Ectodermal cell (in vitro differentiated cells): ENCODE results near the gene IL6.
"Not testable (repeated sequence)": the region's sequence is repeated elsewhere in the genome, so short reads cannot be mapped to it uniquely, and the experiment has no call there.

Experiments used
- H3K27ac ChIP-seq: 2 replicates; pipeline ENCODE4 v1.7.0; 2013; ENCODE audit warnings: mild to moderate bottlenecking, low read depth, low read length; ENCODE audit not compliant: insufficient read depth, poor library complexity, severe bottlenecking
- H3K27me3 ChIP-seq: 2 replicates; pipeline ENCODE4 v1.7.0; 2013; ENCODE audit warnings: mild to moderate bottlenecking, low read length; ENCODE audit not compliant: insufficient read depth, control insufficient read depth, poor library complexity, severe bottlenecking
- H3K36me3 ChIP-seq: one replicate; pipeline ENCODE4 v1.7.0; 2013; ENCODE audit warnings: low read length; ENCODE audit not compliant: control insufficient read depth, insufficient read depth
- H3K4me1 ChIP-seq: one replicate; pipeline ENCODE4 v1.7.0; 2013; ENCODE audit warnings: low read length; ENCODE audit not compliant: control insufficient read depth, insufficient read depth
- H3K4me3 ChIP-seq: 2 replicates; pipeline ENCODE4 v1.7.0; 2013; ENCODE audit warnings: low read depth, low read length, control low read depth; ENCODE audit not compliant: insufficient read depth
- H3K9me3 ChIP-seq: 2 replicates; pipeline ENCODE4 v1.7.0; 2013; ENCODE audit warnings: mild to moderate bottlenecking, low read length, moderate library complexity; ENCODE audit not compliant: control insufficient read depth
- WGBS, 2 experiments: methylation state at CpG; one replicate each; pipeline ENCODE4 v1.1.7; 2013; ENCODE audit warnings: missing lambda C conversion rate in 2 of 2; 5-methylcytosine and 5-hydroxymethylcytosine counted together

The IL6 gene

DNA sequence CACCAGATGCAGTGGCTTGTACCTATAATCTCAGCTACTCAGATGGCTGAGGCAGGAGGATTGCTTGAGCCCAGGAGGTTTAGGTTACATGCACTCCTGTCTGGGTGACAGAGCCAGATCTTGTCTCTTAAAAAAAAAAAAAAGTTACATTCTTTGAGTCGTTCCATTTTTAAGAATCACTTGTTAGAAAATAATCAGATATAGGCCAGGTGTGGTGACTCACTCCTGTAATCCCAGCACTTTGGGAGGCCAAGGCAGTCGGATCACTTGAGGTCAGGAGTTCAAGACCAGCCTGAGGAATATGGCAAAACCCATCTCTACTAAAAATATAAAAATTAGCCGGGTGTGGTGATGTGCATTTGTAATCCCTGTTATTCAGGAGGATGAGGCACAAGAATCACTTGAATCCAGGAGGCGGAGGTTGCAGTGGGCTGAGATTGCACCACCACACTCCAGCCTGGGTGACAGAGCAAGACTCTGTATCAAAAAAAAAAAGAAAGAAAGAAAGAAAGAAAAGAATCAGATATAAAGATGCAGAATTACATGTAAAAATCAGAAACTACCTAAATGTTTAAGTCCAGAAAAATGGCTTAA lies 52.8 kb downstream of the IL6 start:
- H3K4me1 ChIP-seq, H3K4me3 ChIP-seq, H3K27ac ChIP-seq, H3K9me3 ChIP-seq, H3K27me3 ChIP-seq, H3K36me3 ChIP-seq: not testable (repeated sequence)
- 70 to 82% methylated on average over 4 of the region's 4 CpGs for WGBS, 2 experiments

DNA sequence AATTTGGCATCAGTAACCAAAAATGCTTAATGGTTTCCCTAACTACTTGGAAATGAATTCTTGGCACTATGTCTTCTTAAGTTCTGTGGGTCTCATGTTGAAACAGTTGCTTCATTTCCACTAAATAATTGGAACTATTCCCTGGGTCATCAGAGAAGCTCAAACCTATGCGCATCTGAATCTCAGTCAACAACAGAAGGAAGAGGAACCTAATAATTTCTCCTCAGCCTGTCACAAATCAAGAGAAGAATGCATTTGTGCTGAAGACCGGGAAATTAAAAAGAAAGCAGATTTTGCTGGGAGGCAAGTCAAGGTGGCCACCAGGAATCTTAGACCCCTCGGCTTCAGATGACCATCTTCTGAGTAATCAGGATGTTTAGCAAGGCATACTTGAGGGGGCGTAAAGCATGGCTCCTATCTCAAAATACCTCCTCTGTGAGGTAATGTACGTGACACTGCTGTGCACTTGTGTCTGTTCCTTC lies 54.3 kb downstream of the IL6 start:
- no peaks in the 10 kb centered on the region for H3K36me3 ChIP-seq
- H3K27ac ChIP-seq: no peak overlapping the region
- H3K4me1 ChIP-seq: no peaks in the 10 kb centered on the region
- no peaks in the 10 kb centered on the region for H3K9me3 ChIP-seq
- WGBS, 2 experiments: 81 to 84% methylated on average over 5 of the region's 5 CpGs
- H3K27me3 ChIP-seq: no peaks in the 10 kb centered on the region
- no peak overlapping the region for H3K4me3 ChIP-seq
